PC-3 (cell line): ENCODE data around the gene UBN2.

Source experiments
- EZH2 ChIP-seq: fragments of 300-600 bp; sonication (generic); IDR thresholded peaks from one replicate; pipeline ENCODE4 v1.6.1; 2017; ENCODE audit warnings: antibody characterized with exemption, mild to moderate bottlenecking, low read length; ENCODE audit not compliant: unreplicated experiment
- TF ChIP-seq, protein P1 (sequence below): fragments of 300-600 bp; sonication (generic); conservative IDR thresholded peaks from 2 replicates; pipeline ENCODE4 v1.5.1; 2017; ENCODE audit warnings: antibody characterized with exemption, low read depth, mild to moderate bottlenecking, low read length

DNA sequence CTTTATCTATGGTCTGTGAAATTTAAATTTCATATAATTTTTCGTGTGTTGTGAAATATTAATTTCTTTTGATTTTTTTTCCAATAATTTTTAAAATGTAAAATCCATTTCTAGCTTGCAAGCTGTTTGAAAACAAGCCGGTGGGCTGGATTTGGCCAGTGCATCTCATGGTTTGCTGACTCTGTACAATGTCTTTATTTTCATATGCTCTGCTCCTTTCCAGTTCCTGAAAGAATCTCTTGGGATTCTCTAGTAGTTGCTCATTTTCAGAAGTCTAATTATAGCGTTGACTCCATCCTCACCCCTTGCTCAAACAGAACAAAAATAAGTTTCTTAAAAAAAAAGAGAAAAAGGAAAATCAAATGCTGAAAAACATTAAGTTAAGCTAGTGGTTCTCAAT, 21.4 kb downstream of the UBN2 start:
- TF ChIP-seq, protein P1, sequence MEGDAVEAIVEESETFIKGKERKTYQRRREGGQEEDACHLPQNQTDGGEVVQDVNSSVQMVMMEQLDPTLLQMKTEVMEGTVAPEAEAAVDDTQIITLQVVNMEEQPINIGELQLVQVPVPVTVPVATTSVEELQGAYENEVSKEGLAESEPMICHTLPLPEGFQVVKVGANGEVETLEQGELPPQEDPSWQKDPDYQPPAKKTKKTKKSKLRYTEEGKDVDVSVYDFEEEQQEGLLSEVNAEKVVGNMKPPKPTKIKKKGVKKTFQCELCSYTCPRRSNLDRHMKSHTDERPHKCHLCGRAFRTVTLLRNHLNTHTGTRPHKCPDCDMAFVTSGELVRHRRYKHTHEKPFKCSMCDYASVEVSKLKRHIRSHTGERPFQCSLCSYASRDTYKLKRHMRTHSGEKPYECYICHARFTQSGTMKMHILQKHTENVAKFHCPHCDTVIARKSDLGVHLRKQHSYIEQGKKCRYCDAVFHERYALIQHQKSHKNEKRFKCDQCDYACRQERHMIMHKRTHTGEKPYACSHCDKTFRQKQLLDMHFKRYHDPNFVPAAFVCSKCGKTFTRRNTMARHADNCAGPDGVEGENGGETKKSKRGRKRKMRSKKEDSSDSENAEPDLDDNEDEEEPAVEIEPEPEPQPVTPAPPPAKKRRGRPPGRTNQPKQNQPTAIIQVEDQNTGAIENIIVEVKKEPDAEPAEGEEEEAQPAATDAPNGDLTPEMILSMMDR = no peak
- TF ChIP-seq EZH2 = no peak
